CD4-positive, alpha-beta memory T cell (primary cell): Measurements from ENCODE around the gene VEGFD. TPM values are rescaled to one million over a fixed set of nuclear protein-coding genes. Genes with fewer than 3 reads are reported as not detected.

ENCODE experiments used
- CTCF ChIA-PET: fragments of 350-600 bp; sonication (Branson Sonifier 250); formaldehyde crosslinking; loops from one replicate; lab custom pipeline; 2021; ENCODE audit warnings: inconsistent platforms; ENCODE audit not compliant: partially characterized antibody; lab: Charles Lee
- POLR2A ChIA-PET: fragments of 350-600 bp; sonication (Branson Sonifier 250); formaldehyde crosslinking; loops from one replicate; lab custom pipeline; 2021; ENCODE audit not compliant: partially characterized antibody; lab: Charles Lee
- DNase-seq, 5 donors: peaks; one replicate each; pipeline versions ENCODE4 v3.0.0 to v3.0.0-alpha.2; 2020 to 2022; ENCODE audit warnings: mixed read lengths in 1 of 5
- H3K27ac ChIP-seq: one replicate; pipeline ENCODE4 v1.7.0; 2013; ENCODE audit warnings: low read depth, low read length
- H3K27me3 ChIP-seq: 2 replicates; pipeline ENCODE4 v1.7.0; 2013; ENCODE audit warnings: mild to moderate bottlenecking, low read length, moderate library complexity; ENCODE audit not compliant: insufficient read depth
- H3K36me3 ChIP-seq: 2 replicates; pipeline ENCODE4 v1.7.0; 2013; ENCODE audit warnings: mild to moderate bottlenecking, low read length, moderate library complexity; ENCODE audit not compliant: insufficient read depth
- H3K4me1 ChIP-seq: 2 replicates; pipeline ENCODE4 v1.7.0; 2013; ENCODE audit warnings: mild to moderate bottlenecking, low read length, moderate library complexity; ENCODE audit not compliant: insufficient read depth
- H3K4me3 ChIP-seq, 2 donors: one replicate each; pipeline ENCODE4 v1.7.0; 2013; ENCODE audit warnings: low read length in 2 of 2, mild to moderate bottlenecking in 1 of 2
- H3K9me3 ChIP-seq, 2 donors: one replicate each; pipeline ENCODE4 v1.7.0; 2013; ENCODE audit warnings: low read length in 2 of 2, control low read depth in 1 of 2; ENCODE audit not compliant: control insufficient read depth in 1 of 2
- H3K27ac Mint-ChIP-seq, 7 donors: one replicate each; pipeline ENCODE4 v1.8.0; 2020 to 2021; ENCODE audit warnings: mixed read lengths in 7 of 7, mild to moderate bottlenecking in 6 of 7, inconsistent platforms in 3 of 7, moderate library complexity in 3 of 7
- H3K27me3 Mint-ChIP-seq, 2 donors: one replicate each; pipeline ENCODE4 v1.8.0; 2020 to 2021; ENCODE audit warnings: mixed read lengths in 2 of 2
- H3K36me3 Mint-ChIP-seq, 2 donors: one replicate each; pipeline ENCODE4 v1.8.0; 2020 to 2021; ENCODE audit warnings: mixed read lengths in 2 of 2, inconsistent platforms in 1 of 2, mild to moderate bottlenecking in 1 of 2
- H3K4me1 Mint-ChIP-seq, 4 donors: one replicate each; pipeline ENCODE4 v1.8.0; 2020 to 2021; ENCODE audit warnings: mixed read lengths in 4 of 4, mild to moderate bottlenecking in 1 of 4
- H3K4me3 Mint-ChIP-seq, 8 donors: one replicate each; pipeline ENCODE4 v1.8.0; 2020 to 2021; ENCODE audit warnings: mixed read lengths in 8 of 8, mild to moderate bottlenecking in 7 of 8, moderate library complexity in 6 of 8, inconsistent platforms in 3 of 8
- H3K9me3 Mint-ChIP-seq, 8 donors: one replicate each; pipeline ENCODE4 v1.8.0; 2020 to 2021; ENCODE audit warnings: mixed read lengths in 8 of 8, mild to moderate bottlenecking in 5 of 8, inconsistent platforms in 3 of 8, moderate library complexity in 1 of 8
- intact Hi-C: fragments of 100-400 bp; cut with micrococcal nuclease; formaldehyde crosslinking; loops from one replicate; pipeline ENCODE4 v1.15.1; 2023
- polyA plus RNA-seq, 2 donors: library from polyadenylated mRNA; unstranded; fragments of 300-500 nt; fragmentation: Illumina TruSeq; gene quantifications; one replicate each; pipeline ENCODE4 v1.2.3, GENCODE V29; 2021
- total RNA-seq, 2 experiments: library from RNA; stranded (reverse); gene quantifications; one replicate each; pipeline ENCODE4 v1.2.3, GENCODE V29; 2021

VEGFD gene
- total and polyA plus RNA-seq, 4 experiments from 2014 or later = 0.15 TPM; not detected in 3

GRCh38 chrX:15328131-15328530 lies 56.1 kb downstream of the VEGFD start:
- Histone ChIP-seq H3K9me3 (no peaks in the 10 kb centered on the region), H3K36me3 (peaks cover 8% of the 10 kb centered on the region), H3K4me1 (no peaks in the 10 kb centered on the region), H3K27me3 (no peaks in the 10 kb centered on the region), H3K4me3 (no peak overlapping the region), H3K27ac (no peak overlapping the region)
- POLR2A ChIA-PET = no interaction called here
- Mint-ChIP-seq H3K4me1 (peaks cover 0 to 6% (median 2%) of the 10 kb centered on the region in 4 donors), H3K27me3 (no peaks in the 10 kb centered on the region), H3K27ac (peak overlapping the region in 1 of 7 donors; percentile 28), H3K36me3 (peaks cover 5 to 49% of the 10 kb centered on the region in 2 donors), H3K9me3 (no peaks in the 10 kb centered on the region), H3K4me3 (no peak overlapping the region)
- no peak for DNase-seq
- CTCF ChIA-PET = no interaction called here
- intact Hi-C loops = no loop called here

- Mint-ChIP-seq H3K4me3 (no peak overlapping the region), H3K9me3 (no peaks in the 10 kb centered on the region), H3K27me3 (no peaks in the 10 kb centered on the region), H3K4me1 (peaks cover 0 to under 1% (median 0%) of the 10 kb centered on the region in 4 donors), H3K27ac (no peak overlapping the region), H3K36me3 (peaks cover 16 to 47% of the 10 kb centered on the region in 2 donors)
- H3K36me3 ChIP-seq = peaks cover 4% of the 10 kb centered on the region
- DNase-seq = no peak
- H3K27ac ChIP-seq = no peak overlapping the region
- H3K4me1 ChIP-seq = no peaks in the 10 kb centered on the region
- ChIA-PET POLR2A (no interaction called here), CTCF (no interaction called here)
- no peak overlapping the region for H3K4me3 ChIP-seq
- no peaks in the 10 kb centered on the region for H3K9me3 ChIP-seq
- intact Hi-C loops = no loop called here
- H3K27me3 ChIP-seq = no peaks in the 10 kb centered on the region
These were observed 61.7 kb downstream of the VEGFD start for GRCh38 chrX:15322472-15322871.

GRCh38 chrX:15322072-15322471 lies 62.1 kb downstream of the VEGFD start:
- no peaks in the 10 kb centered on the region for H3K4me1 Mint-ChIP-seq
- no peak overlapping the region for H3K27ac Mint-ChIP-seq
- Histone ChIP-seq H3K9me3 (no peaks in the 10 kb centered on the region), H3K4me3 (no peak overlapping the region), H3K36me3 (peaks cover 4% of the 10 kb centered on the region), H3K4me1 (no peaks in the 10 kb centered on the region), H3K27me3 (no peaks in the 10 kb centered on the region), H3K27ac (no peak overlapping the region)
- no peaks in the 10 kb centered on the region for H3K27me3 Mint-ChIP-seq
- intact Hi-C loops = no loop called here
- DNase-seq = no peak
- ChIA-PET POLR2A (no interaction called here), CTCF (no interaction called here)
- peaks cover 16 to 46% of the 10 kb centered on the region in 2 donors for H3K36me3 Mint-ChIP-seq
- no peaks in the 10 kb centered on the region for H3K9me3 Mint-ChIP-seq
- no peak overlapping the region for H3K4me3 Mint-ChIP-seq

GRCh38 chrX:15321447-15321846 lies 62.8 kb downstream of the VEGFD start:
- no peaks in the 10 kb centered on the region for H3K9me3 ChIP-seq
- H3K27ac Mint-ChIP-seq = peak overlapping the region in 1 of 7 donors; percentile 48
- CTCF ChIA-PET = no interaction called here

GRCh38 chrX:15320297-15320696 lies 63.9 kb downstream of the VEGFD start:
- Mint-ChIP-seq H3K27me3 (no peaks in the 10 kb centered on the region), H3K4me1 (no peaks in the 10 kb centered on the region), H3K27ac (no peak overlapping the region), H3K9me3 (no peaks in the 10 kb centered on the region), H3K4me3 (no peak overlapping the region), H3K36me3 (peaks cover 16 to 46% of the 10 kb centered on the region in 2 donors)
- Histone ChIP-seq H3K27ac (no peak overlapping the region), H3K27me3 (no peaks in the 10 kb centered on the region), H3K4me1 (no peaks in the 10 kb centered on the region), H3K4me3 (no peak overlapping the region), H3K36me3 (peaks cover 4% of the 10 kb centered on the region), H3K9me3 (no peaks in the 10 kb centered on the region)
- DNase-seq = no peak
- ChIA-PET CTCF (no interaction called here), POLR2A (no interaction called here)
- intact Hi-C loops = no loop called here

More at GRCh38 chrX:15321447-15321846, 62.8 kb downstream of the VEGFD start:
- Histone ChIP-seq H3K27ac (no peak overlapping the region), H3K36me3 (peaks cover 4% of the 10 kb centered on the region), H3K4me1 (no peaks in the 10 kb centered on the region), H3K27me3 (no peaks in the 10 kb centered on the region), H3K4me3 (no peak overlapping the region)
- intact Hi-C loops = no loop called here
- Mint-ChIP-seq H3K4me3 (no peak overlapping the region), H3K9me3 (no peaks in the 10 kb centered on the region), H3K4me1 (no peaks in the 10 kb centered on the region), H3K27me3 (no peaks in the 10 kb centered on the region), H3K36me3 (peaks cover 16 to 46% of the 10 kb centered on the region in 2 donors)
- POLR2A ChIA-PET = no interaction called here
- no peak for DNase-seq

GRCh38 chrX:15319075-15319474 lies 65.1 kb downstream of the VEGFD start:
- no peaks in the 10 kb centered on the region for H3K9me3 ChIP-seq
- Mint-ChIP-seq H3K27me3 (no peaks in the 10 kb centered on the region), H3K4me1 (no peaks in the 10 kb centered on the region), H3K36me3 (peaks cover 16 to 37% of the 10 kb centered on the region in 2 donors), H3K4me3 (no peak overlapping the region), H3K9me3 (no peaks in the 10 kb centered on the region), H3K27ac (no peak overlapping the region)
- DNase-seq = no peak
- ChIA-PET CTCF (no interaction called here), POLR2A (no interaction called here)
- peaks cover 4% of the 10 kb centered on the region for H3K36me3 ChIP-seq
- H3K4me3 ChIP-seq = no peak overlapping the region
- no peak overlapping the region for H3K27ac ChIP-seq
- no peaks in the 10 kb centered on the region for H3K4me1 ChIP-seq
- no peaks in the 10 kb centered on the region for H3K27me3 ChIP-seq
- intact Hi-C loops = no loop called here

- Mint-ChIP-seq H3K27me3 (no peaks in the 10 kb centered on the region), H3K9me3 (no peaks in the 10 kb centered on the region), H3K27ac (no peak within 1 kb of the TSS), H3K4me3 (no peak within 1 kb of the TSS), H3K36me3 (peaks cover 6 to 10% of the 10 kb centered on the region in 2 donors), H3K4me1 (no peaks in the 10 kb centered on the region)
- no peak within 1 kb of the TSS for H3K4me3 ChIP-seq
- DNase-seq = no peak
- H3K27ac ChIP-seq = no peak within 1 kb of the TSS
- H3K36me3 ChIP-seq = peaks cover under 1% of the 10 kb centered on the region
- no peaks in the 10 kb centered on the region for H3K27me3 ChIP-seq
- H3K4me1 ChIP-seq = no peaks in the 10 kb centered on the region
- intact Hi-C loops = no loop called here
- ChIA-PET POLR2A (no interaction called here), CTCF (no interaction called here)
- no peaks in the 10 kb centered on the region for H3K9me3 ChIP-seq
These were observed 68.7 kb downstream of the VEGFD start, which contains the start of gene ASB11 for GRCh38 chrX:15315509-15315908. TSS of gene ASB11 (minus strand) at chrX:15315640. CDS start at chrX:15315605, 35 bp downstream.

GRCh38 chrX:15314472-15314871 lies 69.7 kb downstream of the VEGFD start:
- Mint-ChIP-seq H3K27me3 (no peaks in the 10 kb centered on the region), H3K27ac (peak overlapping the region in 1 of 7 donors; percentile 77), H3K4me3 (no peak overlapping the region), H3K4me1 (no peaks in the 10 kb centered on the region), H3K36me3 (peaks cover 6% of the 10 kb centered on the region in 2 donors), H3K9me3 (no peaks in the 10 kb centered on the region)
- intact Hi-C loops = no loop called here
- ChIA-PET CTCF (no interaction called here), POLR2A (no interaction called here)
- Histone ChIP-seq H3K27me3 (no peaks in the 10 kb centered on the region), H3K27ac (no peak overlapping the region), H3K4me1 (no peaks in the 10 kb centered on the region), H3K4me3 (no peak overlapping the region), H3K9me3 (no peaks in the 10 kb centered on the region), H3K36me3 (no peaks in the 10 kb centered on the region)
- no peak for DNase-seq
